Kidney epithelial cell (primary cell): Measurements from ENCODE around the gene LIPC. TPM values are rescaled to one million over a fixed set of nuclear protein-coding genes. Genes with fewer than 3 reads are reported as not detected.

ENCODE experiments used
- DNase-seq: peaks from one replicate; pipeline ENCODE4 v3.0.0-alpha.2; 2010; ENCODE audit warnings: low read depth
- H3K27me3 ChIP-seq: 2 replicates; pipeline ENCODE4 v1.6.0; 2011; ENCODE audit warnings: low read length; ENCODE audit not compliant: control insufficient read depth, insufficient read depth
- H3K36me3 ChIP-seq: 2 replicates; pipeline ENCODE4 v1.5.1; 2011; ENCODE audit warnings: low read length; ENCODE audit not compliant: control insufficient read depth, insufficient read depth
- H3K4me3 ChIP-seq: 2 replicates; pipeline ENCODE4 v1.5.1; 2011; ENCODE audit warnings: low read depth, mild to moderate bottlenecking, control low read depth, low read length
- total RNA-seq: library from RNA; depleted of rRNA; stranded (reverse); fragments of >200 nt; gene quantifications from 2 replicates; pipeline ENCODE4 v1.2.3, GENCODE V29; 2015
- TF ChIP-seq, protein P1 (sequence below): IDR thresholded peaks from 2 replicates; pipeline ENCODE4 v1.5.1; 2011; ENCODE audit warnings: mild to moderate bottlenecking, moderate library complexity, low read length, control low read depth, inconsistent platforms; ENCODE audit not compliant: insufficient read depth, poor library complexity, severe bottlenecking

LIPC gene
- total RNA-seq, 1 donor from 2014 or later, result 1.3 TPM

GRCh38 chr15:58583171-58583908 is 151.5 kb downstream of the LIPC start:
- Histone ChIP-seq H3K36me3 (no peaks in the 10 kb centered on the region), H3K27me3 (no peaks in the 10 kb centered on the region), H3K4me3 (no peak overlapping the region)
- no peak for DNase-seq
- TF ChIP-seq, protein P1, sequence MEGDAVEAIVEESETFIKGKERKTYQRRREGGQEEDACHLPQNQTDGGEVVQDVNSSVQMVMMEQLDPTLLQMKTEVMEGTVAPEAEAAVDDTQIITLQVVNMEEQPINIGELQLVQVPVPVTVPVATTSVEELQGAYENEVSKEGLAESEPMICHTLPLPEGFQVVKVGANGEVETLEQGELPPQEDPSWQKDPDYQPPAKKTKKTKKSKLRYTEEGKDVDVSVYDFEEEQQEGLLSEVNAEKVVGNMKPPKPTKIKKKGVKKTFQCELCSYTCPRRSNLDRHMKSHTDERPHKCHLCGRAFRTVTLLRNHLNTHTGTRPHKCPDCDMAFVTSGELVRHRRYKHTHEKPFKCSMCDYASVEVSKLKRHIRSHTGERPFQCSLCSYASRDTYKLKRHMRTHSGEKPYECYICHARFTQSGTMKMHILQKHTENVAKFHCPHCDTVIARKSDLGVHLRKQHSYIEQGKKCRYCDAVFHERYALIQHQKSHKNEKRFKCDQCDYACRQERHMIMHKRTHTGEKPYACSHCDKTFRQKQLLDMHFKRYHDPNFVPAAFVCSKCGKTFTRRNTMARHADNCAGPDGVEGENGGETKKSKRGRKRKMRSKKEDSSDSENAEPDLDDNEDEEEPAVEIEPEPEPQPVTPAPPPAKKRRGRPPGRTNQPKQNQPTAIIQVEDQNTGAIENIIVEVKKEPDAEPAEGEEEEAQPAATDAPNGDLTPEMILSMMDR, result no peak

- H3K36me3 ChIP-seq, result no peaks in the 10 kb centered on the region
- H3K4me3 ChIP-seq, result no peak overlapping the region
- no peaks in the 10 kb centered on the region for H3K27me3 ChIP-seq
- TF ChIP-seq, protein P1, result no peak
- DNase-seq, result no peak
These were observed 153.1 kb downstream of the LIPC start for GRCh38 chr15:58584789-58585461.

GRCh38 chr15:58585693-58586443 is 154.1 kb downstream of the LIPC start:
- H3K36me3 ChIP-seq, result no peaks in the 10 kb centered on the region
- TF ChIP-seq, protein P1, result no peak
- H3K27me3 ChIP-seq, result no peaks in the 10 kb centered on the region
- no peak overlapping the region for H3K4me3 ChIP-seq
- no peak for DNase-seq

DNA sequence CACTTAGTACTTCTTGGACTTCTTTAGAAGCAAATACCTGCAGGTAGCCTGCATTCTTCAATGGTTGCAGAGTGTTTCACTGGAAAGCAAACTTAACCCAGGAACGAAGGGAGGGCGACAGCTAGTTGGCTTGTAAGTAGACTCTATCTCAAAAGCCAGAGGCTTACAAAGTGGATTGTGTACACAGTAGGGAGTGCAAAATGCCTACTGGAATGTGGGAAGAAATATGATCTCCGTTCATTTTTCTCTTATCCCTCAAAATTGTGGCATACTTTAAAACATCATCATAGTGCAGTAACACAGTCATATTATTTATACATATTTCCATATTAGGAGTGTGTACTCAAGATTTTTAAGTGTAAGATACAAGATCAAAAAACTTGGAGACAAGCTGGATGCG is 155.7 kb downstream of the LIPC start:
- TF ChIP-seq, protein P1, result no peak
- no peak for DNase-seq
- no peak overlapping the region for H3K4me3 ChIP-seq

GRCh38 chr15:58588096-58588495 is 156.3 kb downstream of the LIPC start:
- Histone ChIP-seq H3K27me3 (no peaks in the 10 kb centered on the region), H3K4me3 (no peak overlapping the region), H3K36me3 (no peaks in the 10 kb centered on the region)
- TF ChIP-seq, protein P1, result no peak
- DNase-seq, result no peak

More for the DNA sequence above, 155.7 kb downstream of the LIPC start:
- no peaks in the 10 kb centered on the region for H3K27me3 ChIP-seq
- H3K36me3 ChIP-seq, result no peaks in the 10 kb centered on the region
